SK-N-MC (cell line): ENCODE measurements around the gene HCFC1.
"Not testable (repeated sequence)": the region's sequence is repeated elsewhere in the genome, so short reads cannot be mapped to it uniquely, and the experiment has no call there.

ENCODE experiments used
- DNase-seq: peaks from one replicate; pipeline ENCODE4 v3.0.0-alpha.2; 2011; ENCODE audit warnings: low read depth, low spot score
- H3K27ac ChIP-seq: fragments of 200-600 bp; sonication (generic); 2 replicates; pipeline ENCODE4 v1.5.1; 2016; ENCODE audit warnings: mixed run types
- H3K36me3 ChIP-seq: fragments of 200-600 bp; sonication (generic); 2 replicates; pipeline ENCODE4 v1.6.1; 2017; ENCODE audit warnings: antibody characterized with exemption, low read length, mixed read lengths; ENCODE audit not compliant: insufficient read depth
- H3K4me3 ChIP-seq: fragments of 200-600 bp; sonication (generic); 2 replicates; pipeline ENCODE4 v1.5.1; 2016
- H3K9ac ChIP-seq: fragments of 200-600 bp; sonication (generic); 2 replicates; pipeline ENCODE4 v1.8.0; 2017; ENCODE audit warnings: mixed run types, mixed read lengths; ENCODE audit not compliant: insufficient read length
- H3K9me3 ChIP-seq: fragments of 200-600 bp; sonication (generic); 2 replicates; pipeline ENCODE4 v1.6.1; 2017; ENCODE audit warnings: low read depth, mild to moderate bottlenecking, antibody characterized with exemption, low read length, moderate library complexity, mixed read lengths
- EZH2 ChIP-seq: fragments of 200-600 bp; sonication (generic); IDR thresholded peaks from one replicate; pipeline ENCODE4 v1.6.1; 2017; ENCODE audit warnings: antibody characterized with exemption
- FOXP2 ChIP-seq: optimal IDR thresholded peaks from 2 replicates; pipeline ENCODE3; 2011; ENCODE audit warnings: mild to moderate bottlenecking, moderate library complexity; ENCODE audit not compliant: insufficient read depth; ENCODE audit errors: extremely low read length, control extremely low read depth
- POLR2AphosphoS5 ChIP-seq: IDR thresholded peaks from 2 replicates; pipeline ENCODE4 v1.6.1; 2012; ENCODE audit warnings: mild to moderate bottlenecking, low read depth, low read length, borderline replicate concordance

Gene HCFC1

GRCh38 chrX:153995504-153995903 lies 23.9 kb upstream of the HCFC1 start:
- H3K36me3 ChIP-seq: no peaks in the 10 kb centered on the region
- DNase-seq: no peak
- no peak overlapping the region for H3K4me3 ChIP-seq
- no peak for TF ChIP-seq FOXP2
- no peak for TF ChIP-seq POLR2AphosphoS5
- TF ChIP-seq EZH2: no peak
- H3K9ac ChIP-seq: no peak overlapping the region
- H3K9me3 ChIP-seq: no peaks in the 10 kb centered on the region
- H3K27ac ChIP-seq: no peak overlapping the region

DNA sequence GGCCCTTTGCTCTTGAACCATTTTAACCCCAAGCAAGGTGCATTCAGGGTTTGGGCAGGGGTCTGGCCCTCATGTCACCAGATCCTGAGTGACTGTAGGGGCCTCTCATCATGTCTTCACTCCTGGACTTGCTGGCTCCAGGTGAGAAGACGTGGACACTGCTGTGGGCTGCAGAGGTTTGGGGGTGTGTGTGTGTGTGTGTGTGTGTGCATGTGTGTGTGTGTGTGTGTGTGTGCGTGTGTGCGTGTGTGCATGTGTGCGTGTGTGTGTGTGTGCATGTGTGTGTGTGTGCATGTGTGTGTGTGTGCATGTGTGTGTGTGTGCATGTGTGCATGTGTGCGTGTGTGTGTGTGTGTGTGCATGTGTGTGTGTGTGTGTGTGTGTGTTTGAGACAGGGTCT lies 22.8 kb upstream of the HCFC1 start:
- not testable (repeated sequence) for H3K27ac ChIP-seq, H3K9ac ChIP-seq, H3K36me3 ChIP-seq, H3K9me3 ChIP-seq, DNase-seq, H3K4me3 ChIP-seq

- H3K27ac ChIP-seq: no peak overlapping the region
- no peaks in the 10 kb centered on the region for H3K36me3 ChIP-seq
- TF ChIP-seq FOXP2 (no peak), EZH2 (no peak), POLR2AphosphoS5 (no peak)
- no peak overlapping the region for H3K4me3 ChIP-seq
- no peak overlapping the region for H3K9ac ChIP-seq
- no peaks in the 10 kb centered on the region for H3K9me3 ChIP-seq
- no peak for DNase-seq
These were observed 22.4 kb upstream of the HCFC1 start for GRCh38 chrX:153993978-153994377.

DNA sequence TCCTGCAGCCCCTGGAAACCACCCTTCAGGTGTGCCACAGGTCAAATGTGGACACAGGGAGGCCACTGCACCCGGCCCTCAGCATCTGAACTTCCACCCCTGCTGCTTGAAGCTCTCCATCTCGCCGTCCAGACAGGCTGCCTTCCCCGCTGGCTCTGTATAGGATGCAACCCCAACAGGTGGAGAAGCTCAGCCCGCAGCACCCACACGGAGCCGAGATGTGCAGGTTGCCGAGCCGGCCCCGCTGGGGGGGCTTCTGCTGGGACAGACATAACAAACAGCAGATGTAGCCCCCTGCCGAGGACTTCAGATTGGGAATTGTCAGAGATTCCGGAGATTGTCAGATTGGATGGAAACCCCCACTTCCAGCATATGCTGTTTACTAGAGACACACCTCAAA lies 21.5 kb upstream of the HCFC1 start:
- Histone ChIP-seq H3K9ac (no peak overlapping the region), H3K4me3 (no peak overlapping the region), H3K36me3 (no peaks in the 10 kb centered on the region), H3K9me3 (no peaks in the 10 kb centered on the region), H3K27ac (no peak overlapping the region)
- TF ChIP-seq POLR2AphosphoS5 (no peak), FOXP2 (no peak), EZH2 (no peak)
- no peak for DNase-seq

DNA sequence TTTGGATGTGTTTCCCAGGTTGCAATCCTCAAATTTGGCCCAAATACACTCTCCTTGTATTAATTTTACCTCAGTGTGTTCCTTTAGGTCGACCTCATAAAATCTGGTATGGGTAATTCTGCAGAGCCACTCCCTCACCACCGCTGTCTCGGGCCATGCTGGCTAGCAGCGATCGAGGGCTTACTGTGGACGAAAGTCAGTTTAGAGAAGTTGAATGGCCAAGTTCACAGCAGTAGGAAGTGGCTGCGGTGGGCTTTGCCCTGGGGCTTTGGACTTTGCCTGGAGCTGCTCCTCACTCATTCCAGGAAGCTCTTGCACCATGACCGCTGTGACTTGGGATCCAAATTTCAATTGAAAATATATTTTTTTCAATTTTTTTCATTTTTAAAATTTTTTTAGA lies 20.6 kb upstream of the HCFC1 start:
- TF ChIP-seq POLR2AphosphoS5 (no peak), FOXP2 (no peak), EZH2 (no peak)
- H3K9ac ChIP-seq: no peak overlapping the region
- no peaks in the 10 kb centered on the region for H3K9me3 ChIP-seq
- no peak for DNase-seq
- no peak overlapping the region for H3K4me3 ChIP-seq
- no peaks in the 10 kb centered on the region for H3K36me3 ChIP-seq
- no peak overlapping the region for H3K27ac ChIP-seq

GRCh38 chrX:153991013-153991580 lies 19.5 kb upstream of the HCFC1 start:
- Histone ChIP-seq H3K4me3 (no peak overlapping the region), H3K36me3 (no peaks in the 10 kb centered on the region), H3K27ac (no peak overlapping the region), H3K9me3 (no peaks in the 10 kb centered on the region), H3K9ac (no peak overlapping the region)
- TF ChIP-seq EZH2 (no peak), POLR2AphosphoS5 (no peak), FOXP2 (no peak)
- no peak for DNase-seq

- H3K27ac ChIP-seq: no peak overlapping the region
- H3K9ac ChIP-seq: no peak overlapping the region
- TF ChIP-seq EZH2 (no peak), POLR2AphosphoS5 (no peak), FOXP2 (no peak)
- H3K9me3 ChIP-seq: no peaks in the 10 kb centered on the region
- H3K4me3 ChIP-seq: no peak overlapping the region
- DNase-seq: no peak
- no peaks in the 10 kb centered on the region for H3K36me3 ChIP-seq
These were observed 18.5 kb upstream of the HCFC1 start for GRCh38 chrX:153989973-153990655.

- DNase-seq: no peak
- H3K4me3 ChIP-seq: no peak overlapping the region
- no peaks in the 10 kb centered on the region for H3K9me3 ChIP-seq
- no peak overlapping the region for H3K9ac ChIP-seq
- no peaks in the 10 kb centered on the region for H3K36me3 ChIP-seq
- TF ChIP-seq EZH2: no peak
- no peak overlapping the region for H3K27ac ChIP-seq
These were observed 16.9 kb upstream of the HCFC1 start for GRCh38 chrX:153988493-153988892.

- no peak overlapping the region for H3K4me3 ChIP-seq
- H3K9ac ChIP-seq: no peak overlapping the region
- DNase-seq: no peak
- H3K9me3 ChIP-seq: no peaks in the 10 kb centered on the region
- TF ChIP-seq FOXP2 (no peak), EZH2 (no peak), POLR2AphosphoS5 (no peak)
- no peak overlapping the region for H3K27ac ChIP-seq
- H3K36me3 ChIP-seq: no peaks in the 10 kb centered on the region
These were observed 12.9 kb upstream of the HCFC1 start for GRCh38 chrX:153984351-153985178.
